ENCODE data around the gene FOXB2. TPM values are rescaled to one million over a fixed set of nuclear protein-coding genes. Genes with fewer than 3 reads are reported as not detected.

FOXB2 gene
- total and polyA plus RNA-seq, 2 of the 13 experiments (the other 11 are each of a cell fraction or from before 2014, with no cell fraction given), result not detected

DNA sequence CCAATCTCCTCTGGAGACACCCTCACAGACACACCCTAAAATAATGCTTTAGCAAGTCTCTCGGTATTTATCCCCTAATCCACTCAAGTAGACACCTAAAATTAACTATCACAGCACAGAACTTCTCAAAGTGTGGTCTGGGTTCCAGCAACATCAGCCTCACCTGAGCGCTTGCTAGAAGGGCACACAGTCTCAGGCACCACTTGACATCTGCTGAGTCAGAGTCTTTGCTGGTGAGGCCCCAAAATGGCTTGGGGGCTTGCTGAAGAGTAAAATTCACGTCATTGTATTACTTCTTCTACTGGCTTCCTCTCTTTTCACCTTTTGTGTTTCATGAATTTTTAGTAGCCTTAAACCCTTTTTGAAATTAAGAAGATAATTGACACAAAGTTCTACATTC is 9.0 kb downstream of the FOXB2 start (continued):
- no peak for TF ChIP-seq ZNF737 (CRISPR knock-in tag; IDR thresholded peaks at IDR 0.05; ENCODE audit: borderline replicate concordance)
- TF ChIP-seq MIER3 (CRISPR knock-in tag; IDR thresholded peaks at IDR 0.05; ENCODE audit: borderline replicate concordance), result no peak
- TF ChIP-seq ZBED4 (CRISPR knock-in tag; IDR thresholded peaks at IDR 0.05; ENCODE audit: borderline replicate concordance), result no peak
- no peak for TF ChIP-seq ZNF678 (CRISPR knock-in tag; IDR thresholded peaks at IDR 0.05)
- no peak for TF ChIP-seq HNF1A (IDR thresholded peaks at IDR 0.05; ENCODE audit: low read depth)
- no peak for TF ChIP-seq HNF1A (CRISPR knock-in tag; IDR thresholded peaks at IDR 0.05; ENCODE audit: borderline replicate concordance)
- TF ChIP-seq SNRNP70 (IDR thresholded peaks at IDR 0.05; ENCODE audit: low read depth, low read length), result no peak
- no peak for TF ChIP-seq GATAD2A (CRISPR knock-in tag; IDR thresholded peaks at IDR 0.05)
- TF ChIP-seq ZNF17 (CRISPR knock-in tag; IDR thresholded peaks at IDR 0.05), result no peak
- no peak for TF ChIP-seq HNRNPUL1 (IDR thresholded peaks at IDR 0.05; ENCODE audit: low read depth, low read length)
- no peak for TF ChIP-seq NFATC3 (CRISPR knock-in tag; IDR thresholded peaks at IDR 0.05)
- no peak for TF ChIP-seq MAFK (conservative IDR thresholded peaks at IDR 0.05 in 1 of 2, IDR thresholded peaks at IDR 0.05 in 1 of 2; ENCODE audit: low read length in 2 of 2)
- TF ChIP-seq TCF12 (IDR thresholded peaks at IDR 0.05), result no peak
- no peak for TF ChIP-seq TCF12 (CRISPR knock-in tag; IDR thresholded peaks at IDR 0.05)
